ENCODE measurements around the gene SYNM. TPM values are rescaled to one million over a fixed set of nuclear protein-coding genes. Genes with fewer than 3 reads are reported as not detected.

SYNM gene
- total RNA-seq, 2 donors from 2014 or later: 2.3 to 12.5 TPM

DNA sequence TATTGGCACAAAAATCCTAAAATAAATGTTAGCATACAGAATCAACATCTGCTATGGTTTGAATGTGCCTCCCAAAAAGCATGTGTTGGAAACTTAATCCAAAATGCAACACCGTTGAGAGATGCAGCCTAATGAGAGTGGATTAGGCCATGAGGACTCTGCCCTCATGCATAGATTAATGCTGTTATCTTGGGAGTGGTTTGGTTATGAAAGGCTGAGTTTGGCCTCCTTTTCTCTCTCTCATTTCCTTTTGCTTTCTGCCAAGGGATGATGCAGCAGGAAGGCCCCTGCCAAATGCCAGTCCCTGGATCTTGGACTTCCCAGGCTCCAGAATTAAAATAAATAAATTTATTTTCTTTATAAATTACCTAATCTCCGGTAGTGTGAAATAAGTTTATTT is 49.4 kb downstream of the SYNM start:
- peak overlapping the region; percentile 73 for H3K4me3 ChIP-seq (ENCODE audit: low read length)
- Mint-ChIP-seq H3K9me3 (peaks cover 5% of the 10 kb centered on the region), H3K4me1 (peaks cover 45% of the 10 kb centered on the region), H3K36me3 (ENCODE audit: low read depth) (peaks cover 32% of the 10 kb centered on the region), H3K27ac (peak overlapping the region; percentile 94), H3K4me3 (peak overlapping the region; percentile 51), H3K27me3 (ENCODE audit: insufficient read depth) (no peaks in the 10 kb centered on the region)
- 8 to 11% methylated on average over 1 of the region's 2 CpGs for WGBS, 2 experiments (ENCODE audit: insufficient coverage in 1 of 2, insufficient read length in 1 of 2)
- peak overlapping the region; percentile 67 for H3K9ac ChIP-seq (ENCODE audit: extremely low read depth, low read length, poor library complexity, severe bottlenecking)
- peaks cover 9% of the 10 kb centered on the region for H3K9me3 ChIP-seq (ENCODE audit: control insufficient read depth, low read length)
- peaks cover 10% of the 10 kb centered on the region for H3K4me1 ChIP-seq (ENCODE audit: control insufficient read depth, insufficient read depth, low read length)
- H3K27ac ChIP-seq (ENCODE audit: low read depth, low read length): no peak overlapping the region
- peak; percentile 49 for DNase-seq
- H3K27me3 ChIP-seq (ENCODE audit: control insufficient read depth, insufficient read depth, low read length, poor library complexity, severe bottlenecking): no peaks in the 10 kb centered on the region
- peaks cover 6% of the 10 kb centered on the region for H3K36me3 ChIP-seq (ENCODE audit: control insufficient read depth, insufficient read depth, low read length)
- TF ChIP-seq, protein P1, sequence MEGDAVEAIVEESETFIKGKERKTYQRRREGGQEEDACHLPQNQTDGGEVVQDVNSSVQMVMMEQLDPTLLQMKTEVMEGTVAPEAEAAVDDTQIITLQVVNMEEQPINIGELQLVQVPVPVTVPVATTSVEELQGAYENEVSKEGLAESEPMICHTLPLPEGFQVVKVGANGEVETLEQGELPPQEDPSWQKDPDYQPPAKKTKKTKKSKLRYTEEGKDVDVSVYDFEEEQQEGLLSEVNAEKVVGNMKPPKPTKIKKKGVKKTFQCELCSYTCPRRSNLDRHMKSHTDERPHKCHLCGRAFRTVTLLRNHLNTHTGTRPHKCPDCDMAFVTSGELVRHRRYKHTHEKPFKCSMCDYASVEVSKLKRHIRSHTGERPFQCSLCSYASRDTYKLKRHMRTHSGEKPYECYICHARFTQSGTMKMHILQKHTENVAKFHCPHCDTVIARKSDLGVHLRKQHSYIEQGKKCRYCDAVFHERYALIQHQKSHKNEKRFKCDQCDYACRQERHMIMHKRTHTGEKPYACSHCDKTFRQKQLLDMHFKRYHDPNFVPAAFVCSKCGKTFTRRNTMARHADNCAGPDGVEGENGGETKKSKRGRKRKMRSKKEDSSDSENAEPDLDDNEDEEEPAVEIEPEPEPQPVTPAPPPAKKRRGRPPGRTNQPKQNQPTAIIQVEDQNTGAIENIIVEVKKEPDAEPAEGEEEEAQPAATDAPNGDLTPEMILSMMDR (conservative IDR thresholded peaks at IDR 0.05): no peak

DNA sequence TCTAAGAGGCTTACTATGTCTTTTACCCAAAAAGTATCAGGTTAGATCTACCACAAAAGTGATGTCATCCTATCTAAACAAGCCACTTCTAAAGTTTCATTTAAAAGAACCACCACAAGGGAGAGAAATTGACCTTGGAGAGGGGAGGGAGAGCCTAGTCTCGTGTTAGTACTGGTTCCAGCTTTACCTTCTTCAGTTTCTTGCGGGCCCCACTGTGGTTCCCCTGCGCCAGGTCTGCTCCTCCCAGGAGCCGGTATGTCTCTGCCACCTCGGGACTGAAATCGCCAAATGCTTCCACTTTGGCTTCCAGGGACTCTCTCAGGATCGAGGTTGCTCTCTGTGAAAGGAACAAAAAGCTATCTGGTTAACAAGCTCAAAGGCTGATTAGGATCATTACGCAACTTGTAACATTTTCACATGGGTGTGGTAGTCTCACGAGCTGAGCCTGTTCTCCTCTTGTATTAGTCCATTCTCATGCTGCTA is 51.1 kb downstream of the SYNM start:
- Mint-ChIP-seq H3K27ac (peak overlapping the region; percentile 95), H3K9me3 (peaks cover 5% of the 10 kb centered on the region), H3K4me1 (peaks cover 41% of the 10 kb centered on the region), H3K4me3 (peak overlapping the region; percentile 51), H3K36me3 (ENCODE audit: low read depth) (peaks cover 33% of the 10 kb centered on the region), H3K27me3 (ENCODE audit: insufficient read depth) (no peaks in the 10 kb centered on the region)
- Histone ChIP-seq H3K9me3 (ENCODE audit: control insufficient read depth, low read length) (peaks cover 9% of the 10 kb centered on the region), H3K27ac (ENCODE audit: low read depth, low read length) (no peak overlapping the region), H3K9ac (ENCODE audit: extremely low read depth, low read length, poor library complexity, severe bottlenecking) (peak overlapping the region; percentile 29), H3K27me3 (ENCODE audit: control insufficient read depth, insufficient read depth, low read length, poor library complexity, severe bottlenecking) (no peaks in the 10 kb centered on the region), H3K4me3 (ENCODE audit: low read length) (peak overlapping the region; percentile 71), H3K4me1 (ENCODE audit: control insufficient read depth, insufficient read depth, low read length) (peaks cover 10% of the 10 kb centered on the region), H3K36me3 (ENCODE audit: control insufficient read depth, insufficient read depth, low read length) (no peaks in the 10 kb centered on the region)
- TF ChIP-seq, protein P1 (conservative IDR thresholded peaks at IDR 0.05): peak; percentile 20
- WGBS, 2 experiments (ENCODE audit: insufficient coverage in 1 of 2, insufficient read length in 1 of 2): 85 to 93% methylated on average over 8 to 9 of the region's 9 CpGs
- peak; percentile 66 for DNase-seq

DNA sequence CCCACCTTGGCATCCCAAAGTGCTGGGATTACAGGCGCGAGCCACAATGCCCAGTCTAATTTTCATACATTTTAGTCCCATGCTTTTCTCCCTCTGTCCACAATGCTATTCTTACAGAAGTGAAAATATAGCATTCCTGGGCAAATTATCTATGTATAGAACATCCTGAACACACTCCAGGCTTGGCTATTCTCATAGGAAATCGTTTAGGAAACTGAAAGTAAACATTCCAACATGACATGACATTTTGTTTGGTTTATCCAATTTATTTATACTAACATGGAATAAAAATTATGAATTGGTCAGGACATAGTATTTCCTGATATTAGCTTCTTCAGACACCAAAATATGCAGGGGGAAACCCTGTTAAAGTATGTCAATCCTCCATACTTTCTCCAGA is 52.6 kb downstream of the SYNM start:
- TF ChIP-seq, protein P1 (conservative IDR thresholded peaks at IDR 0.05): no peak
- Histone ChIP-seq H3K9ac (ENCODE audit: extremely low read depth, low read length, poor library complexity, severe bottlenecking) (no peak overlapping the region), H3K27me3 (ENCODE audit: control insufficient read depth, insufficient read depth, low read length, poor library complexity, severe bottlenecking) (no peaks in the 10 kb centered on the region), H3K4me1 (ENCODE audit: control insufficient read depth, insufficient read depth, low read length) (peaks cover 10% of the 10 kb centered on the region), H3K27ac (ENCODE audit: low read depth, low read length) (no peak overlapping the region), H3K4me3 (ENCODE audit: low read length) (no peak overlapping the region), H3K36me3 (ENCODE audit: control insufficient read depth, insufficient read depth, low read length) (peaks cover 7% of the 10 kb centered on the region), H3K9me3 (ENCODE audit: control insufficient read depth, low read length) (peaks cover 1% of the 10 kb centered on the region)
- WGBS, 2 experiments (ENCODE audit: insufficient coverage in 1 of 2, insufficient read length in 1 of 2): 83 to 99% methylated on average over 1 to 3 of the region's 3 CpGs
- Mint-ChIP-seq H3K4me3 (no peak overlapping the region), H3K9me3 (peaks cover 3% of the 10 kb centered on the region), H3K27ac (no peak overlapping the region), H3K27me3 (ENCODE audit: insufficient read depth) (no peaks in the 10 kb centered on the region), H3K36me3 (ENCODE audit: low read depth) (peaks cover 22% of the 10 kb centered on the region), H3K4me1 (peaks cover 35% of the 10 kb centered on the region)
- DNase-seq: peak; percentile 3

All from endodermal cell (in vitro differentiated cells).